Measurements from ENCODE around the gene DDA1.

GRCh38 chr19:17321655-17322489 lies 12.5 kb downstream of the DDA1 start:
- no peak; the same call in 1 of the 2 replicates for TF ChIP-seq POLR2AphosphoS5 (IDR thresholded peaks at IDR 0.05; ENCODE audit: borderline replicate concordance, low read depth, low read length)
- no peak for TF ChIP-seq EZH2 (IDR thresholded peaks at IDR 0.05)

All from SK-N-MC (cell line).